SK-N-SH (cell line): ENCODE data around the gene DOCK8. TPM values are rescaled to one million over a fixed set of nuclear protein-coding genes. Genes with fewer than 3 reads are reported as not detected.

ENCODE experiments used
- CTCF ChIA-PET: fragments of 300-600, 350-600 bp; formaldehyde crosslinking; extraction: SDS; loops from one replicate; lab custom pipeline; 2021; lab: Yijun Ruan, JAX
- POLR2A ChIA-PET: fragments of 350-600 bp; sonication (Branson Sonifier 250); formaldehyde crosslinking; extraction: SDS; loops from one replicate; lab custom pipeline; 2020; ENCODE audit warnings: antibody characterized with exemption, inconsistent platforms; lab: Yijun Ruan, JAX
- DNase-seq: peaks from one replicate; pipeline ENCODE4 v3.0.0; 2012
- H2AFZ ChIP-seq: fragments of 200-600 bp; sonication (generic); 2 replicates; pipeline ENCODE4 v1.8.1; 2016; ENCODE audit warnings: antibody characterized with exemption, mild to moderate bottlenecking, low read depth
- H3F3A ChIP-seq: fragments of 200-600 bp; sonication (generic); replicated peaks from 2 replicates; pipeline ENCODE3; 2016; ENCODE audit warnings: antibody characterized with exemption, mild to moderate bottlenecking; ENCODE audit not compliant: insufficient read depth
- H3K27ac ChIP-seq, 2 experiments: fragments of 200-500 bp in 1 of 2; fragments of 200-600 bp in 1 of 2; sonication (Bioruptor generic) in 1 of 2; sonication (generic), shearing (Covaris generic) in 1 of 2; 2 replicates each; pipeline versions ENCODE4 v1.5.1 to v1.6.1; 2014 to 2016; ENCODE audit warnings: low read depth in 2 of 2, inconsistent platforms in 1 of 2, low read length in 1 of 2, mild to moderate bottlenecking in 1 of 2, mixed read lengths in 1 of 2
- H3K27me3 ChIP-seq: fragments of 200-600 bp; sonication (generic), shearing (Covaris generic); 2 replicates; pipeline ENCODE4 v1.6.1; 2016; ENCODE audit warnings: mixed run types; ENCODE audit not compliant: insufficient read depth
- H3K36me3 ChIP-seq, 2 experiments: fragments of 200-500 bp in 1 of 2; fragments of 200-600 bp in 1 of 2; sonication (Bioruptor generic) in 1 of 2; sonication (generic) in 1 of 2; replicated peaks in 1 of 2; 2 replicates each; pipeline versions ENCODE3 to v1.5.1; 2014 to 2016; ENCODE audit warnings: low read length in 1 of 2, mild to moderate bottlenecking in 1 of 2; ENCODE audit not compliant: insufficient read depth in 2 of 2, control insufficient read depth in 1 of 2
- H3K4me1 ChIP-seq, 2 experiments: fragments of 200-500 bp in 1 of 2; fragments of 200-600 bp in 1 of 2; sonication (Bioruptor generic) in 1 of 2; sonication (generic), shearing (Covaris generic) in 1 of 2; 2 replicates each; pipeline versions ENCODE4 v1.5.1 to v1.6.1; 2014 to 2016; ENCODE audit warnings: low read depth in 1 of 2, low read length in 1 of 2, mixed run types in 1 of 2; ENCODE audit not compliant: insufficient read depth in 2 of 2, control insufficient read depth in 1 of 2
- H3K4me2 ChIP-seq: fragments of 200-600 bp; sonication (generic), shearing (Covaris generic); 2 replicates; pipeline ENCODE4 v1.6.1; 2017; ENCODE audit warnings: mixed run types
- H3K4me3 ChIP-seq, 2 experiments: fragments of 200-500 bp in 1 of 2; fragments of 200-600 bp in 1 of 2; sonication (Bioruptor generic) in 1 of 2; sonication (generic), shearing (Covaris generic) in 1 of 2; 2 replicates each; pipeline versions ENCODE4 v1.5.1 to v1.8.1; 2014 to 2016; ENCODE audit warnings: low read depth in 2 of 2, inconsistent platforms in 1 of 2, low read length in 1 of 2, mild to moderate bottlenecking in 1 of 2, mixed read lengths in 1 of 2, moderate library complexity in 1 of 2
- H3K79me2 ChIP-seq: fragments of 200-600 bp; sonication (generic); 2 replicates; pipeline ENCODE4 v1.8.1; 2017; ENCODE audit warnings: mild to moderate bottlenecking; ENCODE audit not compliant: insufficient read depth
- H3K9ac ChIP-seq: fragments of 200-600 bp; sonication (generic); 2 replicates; pipeline ENCODE4 v1.6.1; 2017; ENCODE audit warnings: mixed run types
- H3K9me2 ChIP-seq: fragments of 200-600 bp; sonication (generic); 2 replicates; pipeline ENCODE4 v1.6.1; 2017; ENCODE audit warnings: mixed run types
- H3K9me3 ChIP-seq: fragments of 200-600 bp; sonication (generic); 2 replicates; pipeline ENCODE4 v1.6.1; 2017; ENCODE audit warnings: mixed run types, mild to moderate bottlenecking, moderate library complexity
- H4K20me1 ChIP-seq: fragments of 200-600 bp; sonication (generic); 2 replicates; pipeline ENCODE4 v1.6.1; 2017; ENCODE audit warnings: mild to moderate bottlenecking, mixed run types; ENCODE audit not compliant: insufficient read depth
- CHD2 ChIP-seq: fragments of 150-350 bp; IDR thresholded peaks from 2 replicates; pipeline ENCODE4 v1.6.1; 2018; ENCODE audit warnings: low read length; ENCODE audit not compliant: partially characterized antibody
- ELF1 ChIP-seq: IDR thresholded peaks from 2 replicates; pipeline ENCODE4 v1.4.0; 2012
- EP300 ChIP-seq, 2 experiments: IDR thresholded peaks; 2 replicates each; pipeline versions ENCODE4 v1.4.0 to v1.6.1; 2012; ENCODE audit warnings: borderline replicate concordance in 1 of 2, low read depth in 1 of 2, low read length in 1 of 2
- EZH2phosphoT487 ChIP-seq: fragments of 200-600 bp; sonication (generic); IDR thresholded peaks from 2 replicates; pipeline ENCODE4 v1.6.1; 2017; ENCODE audit warnings: low read depth, mixed run types, mild to moderate bottlenecking, antibody characterized with exemption, moderate library complexity, borderline replicate concordance
- IRF3 ChIP-seq: fragments of 150-350 bp; IDR thresholded peaks from 2 replicates; pipeline ENCODE4 v1.6.1; 2016; ENCODE audit warnings: mild to moderate bottlenecking, low read depth, low read length
- MAX ChIP-seq: IDR thresholded peaks from 2 replicates; pipeline ENCODE4 v1.4.0; 2012; ENCODE audit warnings: low read depth
- MEF2A ChIP-seq: IDR thresholded peaks from 2 replicates; pipeline ENCODE4 v1.4.0; 2012; ENCODE audit warnings: low read depth, borderline replicate concordance
- MXI1 ChIP-seq: IDR thresholded peaks from 2 replicates; pipeline ENCODE4 v1.6.1; 2012; ENCODE audit warnings: mild to moderate bottlenecking, low read depth, low read length, improper control_type of control experiment
- NFIC ChIP-seq: IDR thresholded peaks from 2 replicates; pipeline ENCODE4 v1.4.0; 2012; ENCODE audit warnings: borderline replicate concordance
- RCOR1 ChIP-seq: fragments of 150-350 bp; IDR thresholded peaks from 2 replicates; pipeline ENCODE4 v1.6.1; 2017; ENCODE audit warnings: antibody characterized with exemption, low read length
- REST ChIP-seq: IDR thresholded peaks from 2 replicates; pipeline ENCODE4 v1.6.1; 2012; ENCODE audit warnings: mild to moderate bottlenecking, low read depth, low read length, moderate library complexity
- SMC3 ChIP-seq: IDR thresholded peaks from 2 replicates; pipeline ENCODE4 v1.6.1; 2012; ENCODE audit warnings: low read depth, low read length, improper control_type of control experiment
- TAF1 ChIP-seq: IDR thresholded peaks from 2 replicates; pipeline ENCODE4 v1.6.1; 2012; ENCODE audit warnings: low read depth, mild to moderate bottlenecking, low read length, moderate library complexity, borderline replicate concordance
- TCF12 ChIP-seq: IDR thresholded peaks from 2 replicates; pipeline ENCODE4 v1.4.0; 2012
- ZBTB33 ChIP-seq: IDR thresholded peaks from 2 replicates; pipeline ENCODE4 v1.4.0; 2012; ENCODE audit warnings: low read depth, borderline replicate concordance
- WGBS: methylation state at CpG from one replicate; pipeline ENCODE4 v1.1.6; 2017; ENCODE audit warnings: low lambda C conversion rate; 5-methylcytosine and 5-hydroxymethylcytosine counted together
- polyA plus RNA-seq, 3 experiments: library from polyadenylated mRNA; depleted of rRNA; stranded (reverse); fragments of >200 nt; gene quantifications; 2 replicates each; pipeline ENCODE4 v1.2.3, GENCODE V29; 2012
- TF ChIP-seq, protein P1 (sequence below): fragments of 150-350 bp; IDR thresholded peaks from 2 replicates; pipeline ENCODE4 v1.6.1; 2017; ENCODE audit warnings: antibody characterized with exemption, low read length, low read depth, borderline replicate concordance

The DOCK8 gene
- polyA plus RNA-seq, 1 of the 3 experiments (the other 2 are of a cell fraction): not detected

- CTCF ChIA-PET: interaction anchor here (1.2 kb wide), 1 partner anchor 457 kb away, joined by 3 read pairs; no protein-coding TSS in a partner anchor
- no peaks in the 10 kb centered on the region for H3K9me2 ChIP-seq
Observed at GRCh38 chr9:471320-471719, 256.7 kb downstream of the DOCK8 start.

More at GRCh38 chr9:471320-471719, 256.7 kb downstream of the DOCK8 start:
- Histone ChIP-seq H3K79me2 (no peaks in the 10 kb centered on the region), H3F3A (no peaks in the 10 kb centered on the region), H3K4me3 (no peak overlapping the region), H3K36me3 (no peaks in the 10 kb centered on the region), H4K20me1 (no peaks in the 10 kb centered on the region), H3K9ac (no peak overlapping the region), H3K27ac (no peak overlapping the region), H3K4me1 (peaks cover 0 to 9% of the 10 kb centered on the region in 2 experiments; a peak in 1 of 4 replicates), H3K9me3 (no peaks in the 10 kb centered on the region), H3K4me2 (no peak overlapping the region), H2AFZ (no peak overlapping the region), H3K27me3 (no peaks in the 10 kb centered on the region)
- POLR2A ChIA-PET: no interaction called here
- 36% methylated on average over 4 of the region's 4 CpGs for WGBS
- no peak for TF ChIP-seq ZBTB33
- TF ChIP-seq TAF1: no peak
- TF ChIP-seq NFIC: no peak
- no peak for TF ChIP-seq EP300 (IDR thresholded peaks at IDR 0.05; ENCODE audit: borderline replicate concordance in 1 of 2, low read depth in 1 of 2, low read length in 1 of 2)
- TF ChIP-seq MEF2A: no peak
- TF ChIP-seq, protein P1, sequence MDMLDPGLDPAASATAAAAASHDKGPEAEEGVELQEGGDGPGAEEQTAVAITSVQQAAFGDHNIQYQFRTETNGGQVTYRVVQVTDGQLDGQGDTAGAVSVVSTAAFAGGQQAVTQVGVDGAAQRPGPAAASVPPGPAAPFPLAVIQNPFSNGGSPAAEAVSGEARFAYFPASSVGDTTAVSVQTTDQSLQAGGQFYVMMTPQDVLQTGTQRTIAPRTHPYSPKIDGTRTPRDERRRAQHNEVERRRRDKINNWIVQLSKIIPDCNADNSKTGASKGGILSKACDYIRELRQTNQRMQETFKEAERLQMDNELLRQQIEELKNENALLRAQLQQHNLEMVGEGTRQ: no peak
- no peak for TF ChIP-seq CHD2
- no peak for TF ChIP-seq IRF3
- no peak for TF ChIP-seq MAX
- TF ChIP-seq TCF12: no peak
- no peak for TF ChIP-seq SMC3
- TF ChIP-seq ELF1: no peak
- TF ChIP-seq REST: no peak
- no peak for TF ChIP-seq MXI1
- no peak for TF ChIP-seq EZH2phosphoT487
- TF ChIP-seq RCOR1: no peak
- no peak for DNase-seq
